ENCODE results near the gene NXN.

GRCh38 chr17:944266-944826, 35.2 kb downstream of the NXN start:
- TF ChIP-seq CTCF (conservative IDR thresholded peaks at IDR 0.05) (no peak), ZFX (IDR thresholded peaks at IDR 0.05) (no peak)

All from C4-2B (cell line).